Liver (tissue), 3 donors: Measurements from ENCODE around the gene LRRC26.

Source experiments
- FOXA1 ChIP-seq: IDR thresholded peaks from 2 replicates; pipeline ENCODE4 v1.6.1; 2016; ENCODE audit warnings: antibody characterized with exemption
- GABPA ChIP-seq, 2 donors: IDR thresholded peaks in 1 of 2; conservative IDR thresholded peaks in 1 of 2; 2 replicates each; pipeline ENCODE4 v1.6.1; 2016; ENCODE audit warnings: antibody characterized with exemption in 2 of 2, mild to moderate bottlenecking in 1 of 2, moderate library complexity in 1 of 2
- HNF4G ChIP-seq: IDR thresholded peaks from 2 replicates; pipeline ENCODE4 v1.6.1; 2016; ENCODE audit warnings: antibody characterized with exemption
- RAD21 ChIP-seq, 2 donors: IDR thresholded peaks; 2 replicates each; pipeline ENCODE4 v1.6.1; 2016; ENCODE audit warnings: antibody characterized with exemption in 2 of 2, mild to moderate bottlenecking in 2 of 2
- SP1 ChIP-seq: IDR thresholded peaks from 2 replicates; pipeline ENCODE4 v1.6.1; 2018; ENCODE audit warnings: antibody characterized with exemption, mild to moderate bottlenecking
- YY1 ChIP-seq: IDR thresholded peaks from 2 replicates; pipeline ENCODE4 v1.6.1; 2016; ENCODE audit warnings: antibody characterized with exemption, mild to moderate bottlenecking
- TF ChIP-seq, protein P1 (sequence below): fragments of 150-350 bp; IDR thresholded peaks from 2 replicates; pipeline ENCODE4 v1.5.1; 2017; ENCODE audit warnings: improper control_type of control experiment, low read depth, low read length; ENCODE audit not compliant: missing input control
- TF ChIP-seq, protein P2 (sequence below): IDR thresholded peaks from 2 replicates; pipeline ENCODE4 v1.6.1; 2016; ENCODE audit warnings: antibody characterized with exemption
- TF ChIP-seq, protein P3 (sequence below): IDR thresholded peaks from 2 replicates; pipeline ENCODE4 v1.6.1; 2016; ENCODE audit warnings: antibody characterized with exemption, mild to moderate bottlenecking
- donor health status: healthy.
- donor health status: healthy.

DNA sequence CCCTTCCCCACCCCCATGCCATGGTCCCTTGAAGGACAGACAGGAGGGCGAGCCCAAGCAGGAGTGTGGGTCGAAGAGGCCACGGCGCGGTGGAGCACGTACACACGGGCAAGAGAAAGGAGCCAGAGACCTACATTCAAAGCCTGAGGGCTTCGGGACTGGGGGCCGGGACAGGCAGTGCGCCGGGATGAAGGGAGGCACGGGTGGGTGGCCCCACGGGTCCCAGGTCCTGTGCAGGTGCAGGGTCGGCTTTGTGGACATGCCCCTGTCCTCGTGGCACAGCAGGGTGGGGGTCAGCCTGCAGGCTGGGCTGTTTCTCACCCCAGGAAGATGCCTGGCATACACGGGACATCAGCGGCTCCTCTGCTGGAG lies 9.8 kb downstream of the LRRC26 start:
- no peak for TF ChIP-seq HNF4G
- no peak for TF ChIP-seq YY1
- TF ChIP-seq, protein P1, sequence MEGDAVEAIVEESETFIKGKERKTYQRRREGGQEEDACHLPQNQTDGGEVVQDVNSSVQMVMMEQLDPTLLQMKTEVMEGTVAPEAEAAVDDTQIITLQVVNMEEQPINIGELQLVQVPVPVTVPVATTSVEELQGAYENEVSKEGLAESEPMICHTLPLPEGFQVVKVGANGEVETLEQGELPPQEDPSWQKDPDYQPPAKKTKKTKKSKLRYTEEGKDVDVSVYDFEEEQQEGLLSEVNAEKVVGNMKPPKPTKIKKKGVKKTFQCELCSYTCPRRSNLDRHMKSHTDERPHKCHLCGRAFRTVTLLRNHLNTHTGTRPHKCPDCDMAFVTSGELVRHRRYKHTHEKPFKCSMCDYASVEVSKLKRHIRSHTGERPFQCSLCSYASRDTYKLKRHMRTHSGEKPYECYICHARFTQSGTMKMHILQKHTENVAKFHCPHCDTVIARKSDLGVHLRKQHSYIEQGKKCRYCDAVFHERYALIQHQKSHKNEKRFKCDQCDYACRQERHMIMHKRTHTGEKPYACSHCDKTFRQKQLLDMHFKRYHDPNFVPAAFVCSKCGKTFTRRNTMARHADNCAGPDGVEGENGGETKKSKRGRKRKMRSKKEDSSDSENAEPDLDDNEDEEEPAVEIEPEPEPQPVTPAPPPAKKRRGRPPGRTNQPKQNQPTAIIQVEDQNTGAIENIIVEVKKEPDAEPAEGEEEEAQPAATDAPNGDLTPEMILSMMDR = no peak
- TF ChIP-seq GABPA (IDR thresholded peaks at IDR 0.05 in 1 of 2, conservative IDR thresholded peaks at IDR 0.05 in 1 of 2) = no peak
- no peak for TF ChIP-seq SP1
- TF ChIP-seq, protein P2, sequence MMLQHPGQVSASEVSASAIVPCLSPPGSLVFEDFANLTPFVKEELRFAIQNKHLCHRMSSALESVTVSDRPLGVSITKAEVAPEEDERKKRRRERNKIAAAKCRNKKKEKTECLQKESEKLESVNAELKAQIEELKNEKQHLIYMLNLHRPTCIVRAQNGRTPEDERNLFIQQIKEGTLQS = no peak
- TF ChIP-seq FOXA1 = no peak
- TF ChIP-seq, protein P3, sequence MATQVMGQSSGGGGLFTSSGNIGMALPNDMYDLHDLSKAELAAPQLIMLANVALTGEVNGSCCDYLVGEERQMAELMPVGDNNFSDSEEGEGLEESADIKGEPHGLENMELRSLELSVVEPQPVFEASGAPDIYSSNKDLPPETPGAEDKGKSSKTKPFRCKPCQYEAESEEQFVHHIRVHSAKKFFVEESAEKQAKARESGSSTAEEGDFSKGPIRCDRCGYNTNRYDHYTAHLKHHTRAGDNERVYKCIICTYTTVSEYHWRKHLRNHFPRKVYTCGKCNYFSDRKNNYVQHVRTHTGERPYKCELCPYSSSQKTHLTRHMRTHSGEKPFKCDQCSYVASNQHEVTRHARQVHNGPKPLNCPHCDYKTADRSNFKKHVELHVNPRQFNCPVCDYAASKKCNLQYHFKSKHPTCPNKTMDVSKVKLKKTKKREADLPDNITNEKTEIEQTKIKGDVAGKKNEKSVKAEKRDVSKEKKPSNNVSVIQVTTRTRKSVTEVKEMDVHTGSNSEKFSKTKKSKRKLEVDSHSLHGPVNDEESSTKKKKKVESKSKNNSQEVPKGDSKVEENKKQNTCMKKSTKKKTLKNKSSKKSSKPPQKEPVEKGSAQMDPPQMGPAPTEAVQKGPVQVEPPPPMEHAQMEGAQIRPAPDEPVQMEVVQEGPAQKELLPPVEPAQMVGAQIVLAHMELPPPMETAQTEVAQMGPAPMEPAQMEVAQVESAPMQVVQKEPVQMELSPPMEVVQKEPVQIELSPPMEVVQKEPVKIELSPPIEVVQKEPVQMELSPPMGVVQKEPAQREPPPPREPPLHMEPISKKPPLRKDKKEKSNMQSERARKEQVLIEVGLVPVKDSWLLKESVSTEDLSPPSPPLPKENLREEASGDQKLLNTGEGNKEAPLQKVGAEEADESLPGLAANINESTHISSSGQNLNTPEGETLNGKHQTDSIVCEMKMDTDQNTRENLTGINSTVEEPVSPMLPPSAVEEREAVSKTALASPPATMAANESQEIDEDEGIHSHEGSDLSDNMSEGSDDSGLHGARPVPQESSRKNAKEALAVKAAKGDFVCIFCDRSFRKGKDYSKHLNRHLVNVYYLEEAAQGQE = no peak
- TF ChIP-seq RAD21 (IDR thresholded peaks at IDR 0.05) = no peak
